ENCODE data around the gene RBX1. TPM values are rescaled to one million over a fixed set of nuclear protein-coding genes. Genes with fewer than 3 reads are reported as not detected.

RBX1 gene
- total and polyA plus RNA-seq, 2 of the 4 experiments (the other 2 are of a cell fraction) = 72.4 to 84.5 TPM

- no peaks in the 10 kb centered on the region for H3K79me1 ChIP-seq (ENCODE audit: low read depth in 1 of 2, low read length in 2 of 2)
- H3K27me3 ChIP-seq (ENCODE audit: control insufficient read depth, insufficient read depth, low read length) = no peaks in the 10 kb centered on the region
- no peak for TF ChIP-seq RFX5 (IDR thresholded peaks at IDR 0.05; ENCODE audit: low read depth, low read length)
- peak; percentile 96 for TF ChIP-seq CEBPB (IDR thresholded peaks at IDR 0.05; ENCODE audit: low read depth, low read length)
- no peak for TF ChIP-seq SMC3 (IDR thresholded peaks at IDR 0.05; ENCODE audit: low read depth, low read length)
- intact Hi-C loops (cut with micrococcal nuclease) = no loop called here
- H3K56ac ChIP-seq (ENCODE audit: extremely low read depth, insufficient read depth, low read length) = no peak overlapping the region
- no peak overlapping the region for H4K91ac ChIP-seq (ENCODE audit: insufficient read depth, low read depth, low read length)
- H2BK20ac ChIP-seq (ENCODE audit: low read depth, low read length) = no peak overlapping the region
- no peak overlapping the region for H2BK120ac ChIP-seq (ENCODE audit: low read depth, low read length)
- CTCF ChIA-PET = interaction anchor here (0.7 kb wide), 1 partner anchor 16 kb away, joined by 4 read pairs; no protein-coding TSS in a partner anchor
- H3K4me2 ChIP-seq (ENCODE audit: low read depth, low read length) = no peak overlapping the region
- no peak overlapping the region for H4K5ac ChIP-seq (ENCODE audit: low read depth, low read length)
- H3K18ac ChIP-seq (ENCODE audit: low read depth, low read length) = no peak overlapping the region
- no peak overlapping the region for H3K4me3 ChIP-seq (ENCODE audit: insufficient read depth, low read depth, low read length)
- in situ Hi-C loops (cut with MboI; ENCODE audit: low sequenced_read_pairs) = loop anchor here (25.0 kb wide), 1 partner anchor 580 kb away; no protein-coding TSS in a partner anchor
- no peak for DNase-seq
- no peak for ATAC-seq (ENCODE audit: low read depth)
- H3K4me1 ChIP-seq (ENCODE audit: control insufficient read depth, insufficient read depth, low read length) = no peaks in the 10 kb centered on the region
- H2AK5ac ChIP-seq (ENCODE audit: low read depth, low read length) = no peak overlapping the region
- H3K14ac ChIP-seq (replicated peaks; ENCODE audit: low read depth, low read length) = no peak overlapping the region
- peaks cover 8% of the 10 kb centered on the region for H3K36me3 ChIP-seq (ENCODE audit: control insufficient read depth, insufficient read depth, low read length)
- no peak overlapping the region for H2AFZ ChIP-seq (replicated peaks; ENCODE audit: low read length, poor library complexity)
- H3K9me1 ChIP-seq (ENCODE audit: insufficient read depth, low read length) = no peaks in the 10 kb centered on the region
- H2AK9ac ChIP-seq (replicated peaks; ENCODE audit: low read depth, low read length, poor library complexity) = no peak overlapping the region
- BruUV-seq (replicated peaks) = no TSS peak
- H3K4ac ChIP-seq (ENCODE audit: low read depth, low read length) = no peak overlapping the region
- H4K20me1 ChIP-seq (ENCODE audit: insufficient read depth, low read length) = no peaks in the 10 kb centered on the region
- H3K9me3 ChIP-seq (ENCODE audit: control insufficient read depth, insufficient read depth, low read length) = no peaks in the 10 kb centered on the region
- POLR2A ChIA-PET (ENCODE audit: unreplicated experiment) = interaction anchor here (0.6 to 0.7 kb wide), 2 partner anchors 19 to 97 kb away, joined by 3 read pairs; partner anchors contain the start of gene RBX1
- H3K9ac ChIP-seq (ENCODE audit: low read depth, low read length) = no peak overlapping the region
- no peak overlapping the region for H3K27ac ChIP-seq (ENCODE audit: insufficient read depth, low read length)
- no peak overlapping the region for H2BK5ac ChIP-seq (ENCODE audit: low read depth, low read length, poor library complexity, severe bottlenecking)
- H4K8ac ChIP-seq (ENCODE audit: low read depth in 2 of 2, low read length in 2 of 2) = no peak overlapping the region
- dilution Hi-C loops (cut with HindIII; ENCODE audit: low sequenced_read_pairs, unreplicated experiment) = no loop called here
- H3K23ac ChIP-seq (ENCODE audit: low read depth, low read length) = no peak overlapping the region
- WGBS, 2 experiments (ENCODE audit: extremely low coverage in 2 of 2, insufficient read length in 1 of 2) = no CpG with 5 or more reads among the region's 2 CpGs
- no peak overlapping the region for H2BK15ac ChIP-seq (ENCODE audit: low read depth, low read length)
Observed at GRCh38 chr22:40932396-40932795, 18.8 kb upstream of the RBX1 start.

All from IMR-90 (cell line).